HepG2 (cell line): ENCODE results near the gene SFTA2. TPM values are rescaled to one million over a fixed set of nuclear protein-coding genes. Genes with fewer than 3 reads are reported as not detected.

ENCODE experiments used
- ATAC-seq: fragments of 200-7000 bp; cut with Tn5 transposase; 3 replicates; pipeline ENCODE4 v1.9.1; 2020; ENCODE audit warnings: mild to moderate bottlenecking, moderate library complexity
- BruUV-seq: library from RNA; stranded (reverse); fragments of 400-500 nt; replicated peaks from 2 replicates; lab custom pipeline; 2021; lab: Mats Ljungman, UMichigan
- CTCF ChIA-PET: fragments of 300-600 bp; formaldehyde crosslinking; extraction: SDS; loops from one replicate; lab custom pipeline; 2021; ENCODE audit warnings: low total read pairs, inconsistent platforms, low intra/inter-chr PET ratio; lab: Yijun Ruan, JAX
- POLR2A ChIA-PET: fragments of 350-600 bp; sonication (Branson Sonifier 250); formaldehyde crosslinking; loops from one replicate; lab custom pipeline; 2020; ENCODE audit warnings: antibody characterized with exemption, inconsistent platforms; lab: Yijun Ruan, JAX
- DNase-seq: peaks from one replicate; pipeline ENCODE4 v3.0.0-alpha.2; 2015; ENCODE audit warnings: low spot score
- FAIRE-seq: peaks from 3 replicates; lab custom pipeline; 2011; peaks lifted over from hg19 to GRCh38; lab: Jason Lieb, UNC
- H2AFZ ChIP-seq: one replicate; pipeline ENCODE4 v1.6.1; 2011; ENCODE audit warnings: low read length, inconsistent platforms
- H3K27ac ChIP-seq: fragments of 300-600 bp; 3 replicates; pipeline ENCODE4 v1.8.0; 2011; ENCODE audit warnings: mixed run types, mild to moderate bottlenecking, mixed read lengths, low read length, inconsistent platforms; ENCODE audit not compliant: insufficient read depth; ENCODE audit errors: extremely low read length
- H3K27me3 ChIP-seq, 2 experiments: fragments of 200-600 bp in 1 of 2; 2 replicates in 1 of 2; 3 replicates in 1 of 2; pipeline versions ENCODE4 v1.6.0 to v1.8.0; 2011; ENCODE audit warnings: low read length in 2 of 2, mild to moderate bottlenecking in 2 of 2, moderate library complexity in 2 of 2, inconsistent platforms in 1 of 2; ENCODE audit not compliant: insufficient read depth in 2 of 2, control insufficient read depth in 1 of 2
- H3K36me3 ChIP-seq, 2 experiments: fragments of 200-600 bp in 1 of 2; replicated peaks in 1 of 2; 2 replicates in 1 of 2; 3 replicates in 1 of 2; pipeline versions ENCODE4 v1.5.1 to v1.8.0; 2011; ENCODE audit warnings: low read length in 2 of 2, inconsistent platforms in 1 of 2; ENCODE audit not compliant: insufficient read depth in 2 of 2, control insufficient read depth in 1 of 2
- H3K4me1 ChIP-seq: 2 replicates; pipeline ENCODE4 v1.5.1; 2012; ENCODE audit warnings: low read length, inconsistent platforms; ENCODE audit not compliant: insufficient read depth
- H3K4me2 ChIP-seq: 2 replicates; pipeline ENCODE4 v1.6.0; 2011; ENCODE audit warnings: low read depth, low read length, inconsistent platforms
- H3K4me3 ChIP-seq, 3 experiments: fragments of 200-600 bp in 1 of 3; sonication (generic), shearing (Covaris generic) in 1 of 3; replicated peaks in 1 of 3; 2 replicates each; pipeline ENCODE4 v1.5.1; 2011 to 2016; ENCODE audit warnings: low read length in 3 of 3, inconsistent platforms in 2 of 3, low read depth in 2 of 3, mild to moderate bottlenecking in 2 of 3, control low read depth in 1 of 3, mixed read lengths in 1 of 3; ENCODE audit not compliant: insufficient read depth in 1 of 3
- H3K79me2 ChIP-seq: one replicate; pipeline ENCODE4 v1.6.1; 2011; ENCODE audit warnings: low read length, inconsistent platforms; ENCODE audit not compliant: insufficient read depth
- H3K9ac ChIP-seq: 2 replicates; pipeline ENCODE4 v1.6.0; 2011; ENCODE audit warnings: mild to moderate bottlenecking, low read depth, low read length, inconsistent platforms; ENCODE audit not compliant: insufficient read depth
- H3K9me3 ChIP-seq: 2 replicates; pipeline ENCODE4 v1.5.1; 2012; ENCODE audit warnings: mild to moderate bottlenecking, low read length
- H4K20me1 ChIP-seq: 2 replicates; pipeline ENCODE4 v1.6.0; 2011; ENCODE audit warnings: inconsistent platforms, mild to moderate bottlenecking, low read length, moderate library complexity; ENCODE audit not compliant: insufficient read depth
- HDAC1 ChIP-seq: sonication (generic); formaldehyde crosslinking; IDR thresholded peaks from 2 replicates; pipeline ENCODE4 v1.5.1; 2020; ENCODE audit warnings: mild to moderate bottlenecking, missing genetic modification reagents
- HHEX ChIP-seq: IDR thresholded peaks from 2 replicates; pipeline ENCODE4 v1.6.1; 2016; ENCODE audit warnings: control low read depth
- NR0B2 ChIP-seq: sonication (generic); formaldehyde crosslinking; IDR thresholded peaks from 2 replicates; pipeline ENCODE4 v1.4.0; 2020; ENCODE audit warnings: mild to moderate bottlenecking, missing genetic modification reagents
- SUZ12 ChIP-seq: fragments of 150-350 bp; IDR thresholded peaks from 2 replicates; pipeline ENCODE4 v1.6.1; 2014; ENCODE audit warnings: low read depth, low read length
- WGBS: methylation state at CpG from one replicate; pipeline ENCODE4 v1.1.6; 2017; ENCODE audit warnings: low lambda C conversion rate; 5-methylcytosine and 5-hydroxymethylcytosine counted together
- in situ Hi-C: cut with HindIII; loops from 2 replicates; pipeline ENCODE4 v1.10.0; 2017; ENCODE audit warnings: low pct_unique_long_range_greater_than_20kb; ENCODE audit not compliant: extremely low pct_ligation_motif_present
- intact Hi-C: fragments of 100-400 bp; cut with micrococcal nuclease; formaldehyde crosslinking; loops from one replicate; pipeline ENCODE4 v1.10.0; 2022; ENCODE audit not compliant: unreplicated experiment
- polyA plus RNA-seq, 8 experiments: library from polyadenylated mRNA; depleted of rRNA in 3 of 8; stranded (reverse) in 7 of 8; unstranded in 1 of 8; fragments of >200 nt; fragmentation: Illumina TruSeq in 4 of 8; extraction: Trizol in 4 of 8; gene quantifications; 2 replicates each; pipeline versions ENCODE4 v1.2.1 to v1.2.3, GENCODE V29; 2011 to 2016; ENCODE audit warnings: low read depth in 4 of 8, missing spikeins in 1 of 8, mixed read lengths in 1 of 8; ENCODE audit not compliant: insufficient read depth in 1 of 8
- total RNA-seq, 5 experiments: library from RNA; depleted of rRNA; stranded (reverse); fragments of >200 nt; fragmentation: Illumina TruSeq; extraction: Trizol; gene quantifications; 2 replicates each; pipeline ENCODE4 v1.2.3, GENCODE V29; 2016; ENCODE audit warnings: low read depth in 1 of 5
- TF ChIP-seq, protein P1 (sequence below): sonication (generic); formaldehyde crosslinking; IDR thresholded peaks from 2 replicates; pipeline ENCODE4 v1.5.0; 2020; ENCODE audit warnings: mild to moderate bottlenecking, missing genetic modification reagents
- TF ChIP-seq, protein P2 (sequence below): IDR thresholded peaks from 2 replicates; pipeline ENCODE4 v1.6.1; 2016; ENCODE audit warnings: low read depth, missing genetic modification reagents, missing compliant biosample characterization

Gene SFTA2
- total and polyA plus RNA-seq, 2 of the 13 experiments (the other 11 are each of a cell fraction or from before 2014, with no cell fraction given): not detected

- no peak for FAIRE-seq
Measured at GRCh38 chr6:30947231-30947630, 15.3 kb upstream of the SFTA2 start.

More at GRCh38 chr6:30947231-30947630, 15.3 kb upstream of the SFTA2 start:
- Histone ChIP-seq H3K9ac (no peak overlapping the region), H4K20me1 (no peaks in the 10 kb centered on the region), H2AFZ (no peak overlapping the region), H3K4me1 (peaks cover 8% of the 10 kb centered on the region; the same call in 1 of the 2 replicates), H3K79me2 (no peaks in the 10 kb centered on the region), H3K36me3 (no peaks in the 10 kb centered on the region), H3K9me3 (no peaks in the 10 kb centered on the region), H3K27me3 (peaks cover 0 to 18% of the 10 kb centered on the region in 2 experiments; a peak in 3 of 5 replicates), H3K4me3 (no peak overlapping the region), H3K4me2 (no peak overlapping the region), H3K27ac (no peak overlapping the region)
- in situ Hi-C loops: no loop called here
- ATAC-seq: no peak
- intact Hi-C loops: no loop called here
- POLR2A ChIA-PET: no interaction called here
- CTCF ChIA-PET: no interaction called here
- 4% methylated on average over 4 of the region's 4 CpGs for WGBS
- TF ChIP-seq, protein P1, sequence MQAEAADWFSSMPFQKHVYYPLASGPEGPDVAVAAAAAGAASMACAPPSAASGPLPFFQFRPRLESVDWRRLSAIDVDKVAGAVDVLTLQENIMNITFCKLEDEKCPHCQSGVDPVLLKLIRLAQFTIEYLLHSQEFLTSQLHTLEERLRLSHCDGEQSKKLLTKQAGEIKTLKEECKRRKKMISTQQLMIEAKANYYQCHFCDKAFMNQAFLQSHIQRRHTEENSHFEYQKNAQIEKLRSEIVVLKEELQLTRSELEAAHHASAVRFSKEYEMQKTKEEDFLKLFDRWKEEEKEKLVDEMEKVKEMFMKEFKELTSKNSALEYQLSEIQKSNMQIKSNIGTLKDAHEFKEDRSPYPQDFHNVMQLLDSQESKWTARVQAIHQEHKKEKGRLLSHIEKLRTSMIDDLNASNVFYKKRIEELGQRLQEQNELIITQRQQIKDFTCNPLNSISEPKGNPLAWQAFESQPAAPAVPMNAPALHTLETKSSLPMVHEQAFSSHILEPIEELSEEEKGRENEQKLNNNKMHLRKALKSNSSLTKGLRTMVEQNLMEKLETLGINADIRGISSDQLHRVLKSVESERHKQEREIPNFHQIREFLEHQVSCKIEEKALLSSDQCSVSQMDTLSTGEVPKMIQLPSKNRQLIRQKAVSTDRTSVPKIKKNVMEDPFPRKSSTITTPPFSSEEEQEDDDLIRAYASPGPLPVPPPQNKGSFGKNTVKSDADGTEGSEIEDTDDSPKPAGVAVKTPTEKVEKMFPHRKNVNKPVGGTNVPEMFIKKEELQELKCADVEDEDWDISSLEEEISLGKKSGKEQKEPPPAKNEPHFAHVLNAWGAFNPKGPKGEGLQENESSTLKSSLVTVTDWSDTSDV (CRISPR knock-in tag): no peak
- no peak for TF ChIP-seq HHEX (CRISPR knock-in tag)
- TF ChIP-seq, protein P2, sequence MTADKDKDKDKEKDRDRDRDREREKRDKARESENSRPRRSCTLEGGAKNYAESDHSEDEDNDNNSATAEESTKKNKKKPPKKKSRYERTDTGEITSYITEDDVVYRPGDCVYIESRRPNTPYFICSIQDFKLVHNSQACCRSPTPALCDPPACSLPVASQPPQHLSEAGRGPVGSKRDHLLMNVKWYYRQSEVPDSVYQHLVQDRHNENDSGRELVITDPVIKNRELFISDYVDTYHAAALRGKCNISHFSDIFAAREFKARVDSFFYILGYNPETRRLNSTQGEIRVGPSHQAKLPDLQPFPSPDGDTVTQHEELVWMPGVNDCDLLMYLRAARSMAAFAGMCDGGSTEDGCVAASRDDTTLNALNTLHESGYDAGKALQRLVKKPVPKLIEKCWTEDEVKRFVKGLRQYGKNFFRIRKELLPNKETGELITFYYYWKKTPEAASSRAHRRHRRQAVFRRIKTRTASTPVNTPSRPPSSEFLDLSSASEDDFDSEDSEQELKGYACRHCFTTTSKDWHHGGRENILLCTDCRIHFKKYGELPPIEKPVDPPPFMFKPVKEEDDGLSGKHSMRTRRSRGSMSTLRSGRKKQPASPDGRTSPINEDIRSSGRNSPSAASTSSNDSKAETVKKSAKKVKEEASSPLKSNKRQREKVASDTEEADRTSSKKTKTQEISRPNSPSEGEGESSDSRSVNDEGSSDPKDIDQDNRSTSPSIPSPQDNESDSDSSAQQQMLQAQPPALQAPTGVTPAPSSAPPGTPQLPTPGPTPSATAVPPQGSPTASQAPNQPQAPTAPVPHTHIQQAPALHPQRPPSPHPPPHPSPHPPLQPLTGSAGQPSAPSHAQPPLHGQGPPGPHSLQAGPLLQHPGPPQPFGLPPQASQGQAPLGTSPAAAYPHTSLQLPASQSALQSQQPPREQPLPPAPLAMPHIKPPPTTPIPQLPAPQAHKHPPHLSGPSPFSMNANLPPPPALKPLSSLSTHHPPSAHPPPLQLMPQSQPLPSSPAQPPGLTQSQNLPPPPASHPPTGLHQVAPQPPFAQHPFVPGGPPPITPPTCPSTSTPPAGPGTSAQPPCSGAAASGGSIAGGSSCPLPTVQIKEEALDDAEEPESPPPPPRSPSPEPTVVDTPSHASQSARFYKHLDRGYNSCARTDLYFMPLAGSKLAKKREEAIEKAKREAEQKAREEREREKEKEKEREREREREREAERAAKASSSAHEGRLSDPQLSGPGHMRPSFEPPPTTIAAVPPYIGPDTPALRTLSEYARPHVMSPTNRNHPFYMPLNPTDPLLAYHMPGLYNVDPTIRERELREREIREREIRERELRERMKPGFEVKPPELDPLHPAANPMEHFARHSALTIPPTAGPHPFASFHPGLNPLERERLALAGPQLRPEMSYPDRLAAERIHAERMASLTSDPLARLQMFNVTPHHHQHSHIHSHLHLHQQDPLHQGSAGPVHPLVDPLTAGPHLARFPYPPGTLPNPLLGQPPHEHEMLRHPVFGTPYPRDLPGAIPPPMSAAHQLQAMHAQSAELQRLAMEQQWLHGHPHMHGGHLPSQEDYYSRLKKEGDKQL (CRISPR knock-in tag): no peak
- no peak for TF ChIP-seq SUZ12
- TF ChIP-seq NR0B2: no peak
- no peak for TF ChIP-seq HDAC1
- BruUV-seq: no TSS peak
- DNase-seq: no peak
